GM18507 (cell line): ENCODE data around the gene NAPG.
"Not testable (repeated sequence)": the region's sequence is repeated elsewhere in the genome, so short reads cannot be mapped to it uniquely, and the experiment has no call there.

Source experiments
- DNase-seq: peaks from one replicate; pipeline ENCODE4 v3.0.0; 2011; ENCODE audit warnings: low read depth; ENCODE audit not compliant: insufficient read length; ENCODE audit errors: extremely low spot score
- FAIRE-seq: peaks from 2 replicates; lab custom pipeline; 2011; peaks lifted over from hg19 to GRCh38; lab: Jason Lieb, UNC

NAPG gene

DNA sequence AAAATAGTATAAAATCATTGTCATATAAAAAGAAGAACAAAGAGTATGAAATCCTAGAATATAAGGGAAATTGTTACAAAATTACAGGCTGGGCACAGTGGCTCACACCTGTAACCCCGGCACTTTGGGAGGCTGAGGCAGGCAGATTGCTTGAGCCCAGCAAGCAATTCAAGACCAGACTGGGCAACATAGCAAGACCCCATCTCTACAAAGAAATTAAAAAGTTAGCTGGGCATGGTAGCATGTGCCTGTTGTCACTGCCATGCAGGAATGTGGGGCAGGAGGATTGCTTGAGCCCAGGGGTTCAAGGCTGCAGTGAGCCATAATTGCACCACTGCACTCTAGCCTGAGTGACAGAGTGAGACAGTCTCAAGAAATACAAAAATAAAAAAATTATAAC lies 44.8 kb downstream of the NAPG start:
- FAIRE-seq: no peak
- no peak for DNase-seq

DNA sequence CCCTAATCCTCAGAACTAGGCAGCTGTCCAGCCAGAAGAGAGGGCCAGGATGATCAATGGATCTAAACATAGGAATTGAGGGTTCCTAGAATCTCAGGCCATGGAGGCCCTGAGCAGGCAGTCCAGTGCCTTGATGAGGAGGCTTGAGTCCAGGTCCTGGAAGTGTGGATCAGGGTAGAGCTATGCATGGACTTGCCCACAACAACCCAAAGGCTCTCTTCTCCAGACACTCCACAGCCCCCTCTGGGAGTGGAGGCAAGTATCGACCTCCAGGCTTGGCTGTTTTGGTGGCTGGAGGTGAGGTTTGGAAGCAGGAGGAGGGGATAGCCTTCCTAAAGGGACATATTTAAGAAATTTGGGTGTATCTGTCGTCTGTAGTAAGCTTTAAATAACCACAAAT lies 45.7 kb downstream of the NAPG start:
- DNase-seq (no peak), FAIRE-seq (no peak)

DNA sequence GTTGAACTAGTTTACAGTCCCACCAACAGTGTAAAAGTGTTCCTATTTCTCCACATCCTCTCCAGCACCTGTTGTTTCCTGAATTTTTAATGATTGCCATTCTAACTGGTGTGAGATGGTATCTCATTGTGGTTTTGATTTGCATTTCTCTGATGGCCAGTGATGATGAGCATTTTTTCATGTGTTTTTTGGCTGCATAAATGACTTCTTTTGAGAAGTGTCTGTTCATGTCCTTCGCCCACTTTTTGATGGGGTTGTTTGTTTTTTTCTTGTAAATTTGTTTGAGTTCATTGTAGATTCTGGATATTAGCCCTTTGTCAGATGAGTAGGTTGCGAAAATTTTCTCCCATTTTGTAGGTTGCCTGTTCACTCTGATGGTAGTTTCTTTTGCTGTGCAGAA lies 47.4 kb downstream of the NAPG start:
- not testable (repeated sequence) for FAIRE-seq, DNase-seq

DNA sequence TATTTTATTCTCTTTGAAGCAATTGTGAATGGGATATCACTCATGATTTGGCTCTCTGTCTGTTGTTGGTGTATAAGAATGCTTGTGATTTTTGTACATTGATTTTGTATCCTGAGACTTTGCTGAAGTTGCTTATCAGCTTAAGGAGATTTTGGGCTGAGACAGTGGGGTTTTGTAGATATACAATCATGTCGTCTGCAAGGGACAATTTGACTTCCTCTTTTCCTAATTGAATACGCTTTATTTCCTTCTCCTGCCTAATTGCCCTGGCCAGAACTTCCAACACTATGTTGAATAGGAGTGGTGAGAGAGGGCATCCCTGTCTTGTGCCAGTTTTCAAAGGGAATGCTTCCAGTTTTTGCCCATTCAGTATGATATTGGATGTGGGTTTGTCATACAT lies 48.6 kb downstream of the NAPG start:
- DNase-seq, FAIRE-seq: not testable (repeated sequence)

DNA sequence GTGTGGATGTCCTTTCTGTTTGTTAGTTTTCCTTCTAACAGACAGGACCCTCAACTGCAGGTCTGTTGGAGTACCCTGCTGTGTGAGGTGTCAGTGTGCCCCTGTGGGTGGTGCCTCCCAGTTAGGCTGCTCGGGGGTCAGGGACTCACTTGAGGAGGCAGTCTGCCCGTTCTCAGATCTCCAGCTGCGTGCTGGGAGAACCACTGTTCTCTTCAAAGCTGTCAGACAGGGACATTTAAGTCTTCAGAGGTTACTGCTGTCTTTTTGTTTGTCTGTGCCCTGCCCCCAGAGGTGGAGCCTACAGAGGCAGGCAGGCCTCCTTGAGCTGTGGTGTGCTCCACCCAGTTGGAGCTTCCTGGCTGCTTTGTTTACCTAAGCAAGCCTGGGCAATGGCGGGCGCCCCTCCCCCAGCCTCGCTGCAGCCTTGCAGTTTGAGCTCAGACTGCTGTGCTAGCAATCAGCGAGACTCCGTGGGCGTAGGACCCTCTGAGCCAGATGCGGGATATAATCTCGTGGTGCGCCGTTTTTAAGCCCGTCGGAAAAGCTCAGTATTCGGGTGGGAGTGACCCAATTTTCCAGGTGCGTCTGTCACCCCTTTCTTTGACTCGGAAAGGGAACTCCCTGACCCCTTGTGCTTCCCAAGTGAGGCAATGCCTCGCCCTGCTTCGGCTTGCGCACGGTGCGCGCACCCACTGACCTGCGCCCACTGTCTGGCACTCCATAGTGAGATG lies 52.2 kb downstream of the NAPG start:
- FAIRE-seq, DNase-seq: not testable (repeated sequence)

DNA sequence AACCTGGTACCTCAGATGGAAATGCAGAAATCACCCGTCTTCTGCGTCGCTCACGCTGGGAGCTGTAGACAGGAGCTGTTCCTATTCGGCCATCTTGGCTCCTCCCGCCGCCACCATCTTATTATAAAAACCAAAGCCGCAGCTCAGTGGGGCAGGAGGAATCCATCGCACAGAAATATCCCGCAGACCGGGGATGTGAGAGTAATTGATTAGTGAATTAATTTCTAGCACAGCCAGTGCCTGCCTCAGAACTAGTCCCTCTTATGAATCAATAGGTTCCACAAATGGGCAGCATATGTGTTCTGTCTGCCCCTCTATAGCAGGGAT lies 52.7 kb downstream of the NAPG start:
- not testable (repeated sequence) for DNase-seq, FAIRE-seq

DNA sequence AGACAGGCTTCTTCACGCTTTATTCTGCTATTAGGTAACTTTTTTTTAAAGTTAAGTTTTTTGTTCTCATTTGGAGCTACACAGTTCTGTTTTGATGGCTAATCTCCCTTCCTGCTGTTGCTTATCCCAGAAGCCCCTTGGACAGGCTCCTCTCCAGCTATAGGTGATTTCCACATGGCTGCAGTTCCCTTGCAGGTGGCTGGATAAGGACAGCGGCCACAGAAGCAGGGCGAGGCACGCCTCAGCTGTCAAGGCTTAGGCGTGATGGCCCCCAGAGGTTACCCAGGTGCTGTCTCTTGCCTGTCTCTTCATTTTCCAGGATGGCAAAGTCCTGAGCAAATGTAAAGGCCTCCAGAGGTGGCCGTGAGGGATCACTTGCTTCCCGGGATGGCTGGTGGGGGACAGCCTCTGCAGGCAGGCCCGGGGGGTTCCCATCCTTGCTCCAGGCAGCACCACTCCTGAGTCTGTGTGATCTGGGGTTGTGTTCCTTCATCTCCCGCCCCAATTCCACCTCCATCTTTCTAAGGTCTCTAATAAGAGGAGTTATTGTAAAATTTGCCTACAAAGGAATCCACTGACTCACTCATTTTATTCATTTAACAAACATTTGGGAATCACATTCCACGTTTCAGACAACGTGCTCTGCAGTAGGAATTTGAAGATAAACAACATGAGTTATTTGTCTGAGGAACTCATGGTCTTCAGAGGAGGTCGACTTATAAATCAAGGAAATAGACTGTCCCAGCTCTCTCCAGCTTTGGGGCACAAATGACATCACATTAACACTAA lies 53.4 kb downstream of the NAPG start:
- no peak for FAIRE-seq
- DNase-seq: no peak

DNA sequence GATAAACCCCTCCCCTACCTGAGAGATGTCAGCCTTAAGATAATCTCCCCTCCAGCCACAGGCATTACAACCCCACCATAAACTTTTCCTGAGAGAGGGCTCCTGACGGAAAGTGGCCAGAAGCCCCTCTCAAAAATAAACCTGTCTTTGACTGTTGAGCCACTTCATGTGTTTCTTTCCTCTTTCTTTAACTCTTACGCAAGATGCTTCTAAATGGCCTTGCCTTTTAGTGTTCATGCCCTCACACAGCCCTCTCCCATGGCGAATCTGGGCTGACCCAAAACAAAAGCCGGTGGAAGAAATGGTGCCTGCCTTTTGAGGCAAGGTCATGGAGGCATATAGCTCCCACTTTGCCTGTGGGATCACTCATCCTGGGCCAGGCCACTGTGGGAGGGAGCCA lies 54.4 kb downstream of the NAPG start:
- FAIRE-seq (no peak), DNase-seq (no peak)

DNA sequence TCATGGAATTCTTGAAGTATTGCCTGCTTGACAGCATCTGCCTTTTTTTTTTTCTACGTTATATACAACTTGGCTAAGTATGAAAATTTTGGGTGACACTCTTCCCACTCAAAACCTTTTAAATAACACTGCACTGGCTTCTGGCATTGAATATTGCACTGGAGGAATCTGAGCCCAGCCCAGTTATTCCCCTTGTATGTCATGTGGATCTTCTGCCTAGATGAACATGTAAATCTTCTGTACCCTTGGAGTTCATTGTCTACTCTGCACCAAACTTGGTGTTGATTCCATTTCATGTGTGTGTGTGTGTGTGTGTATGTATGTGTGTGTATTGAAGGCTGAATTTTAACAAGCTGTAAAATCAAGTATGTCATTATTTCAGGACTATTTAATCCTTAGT lies 59.4 kb downstream of the NAPG start:
- FAIRE-seq (no peak), DNase-seq (no peak)

DNA sequence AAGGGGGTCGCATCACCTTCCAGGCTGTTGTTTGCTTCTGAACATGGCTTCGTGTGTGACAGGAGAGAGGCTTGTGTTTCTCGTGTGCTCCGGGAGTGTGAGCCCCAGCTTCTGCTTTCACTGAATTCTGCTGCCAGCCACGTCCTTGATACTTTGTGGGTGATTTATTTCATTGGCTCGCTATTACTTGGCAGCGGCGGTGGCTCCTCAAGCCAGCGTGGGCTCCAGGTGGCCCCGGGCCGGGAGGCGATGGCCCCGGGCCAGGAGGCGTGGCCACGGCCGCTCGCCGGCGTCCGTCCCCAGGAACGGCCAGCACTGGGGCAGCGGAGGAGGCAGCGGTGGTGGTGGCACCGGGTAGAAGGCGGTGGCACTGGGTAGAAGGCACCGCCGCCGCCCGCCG lies 63.1 kb downstream of the NAPG start:
- FAIRE-seq (no peak), DNase-seq (no peak)

DNA sequence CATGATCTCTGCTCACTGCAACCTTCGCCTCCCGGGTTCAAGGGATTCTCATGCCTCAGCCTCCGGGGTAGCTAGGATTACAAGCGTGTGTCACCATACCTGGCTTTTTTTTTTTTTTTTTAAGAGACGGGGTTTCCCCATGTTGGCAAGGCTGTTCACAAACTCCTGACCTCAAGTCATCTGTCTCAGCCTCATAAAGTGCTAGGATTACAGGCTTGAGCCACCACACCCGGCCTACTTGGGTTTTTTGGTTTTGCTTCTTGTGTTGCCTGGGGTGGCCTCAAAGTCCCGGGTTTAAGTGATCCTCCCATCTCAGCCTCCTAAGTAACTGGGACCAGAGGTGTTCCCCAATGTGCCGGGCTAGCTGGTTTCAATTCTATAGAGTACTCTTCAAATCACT lies 64.6 kb downstream of the NAPG start:
- no peak for FAIRE-seq
- no peak for DNase-seq

DNA sequence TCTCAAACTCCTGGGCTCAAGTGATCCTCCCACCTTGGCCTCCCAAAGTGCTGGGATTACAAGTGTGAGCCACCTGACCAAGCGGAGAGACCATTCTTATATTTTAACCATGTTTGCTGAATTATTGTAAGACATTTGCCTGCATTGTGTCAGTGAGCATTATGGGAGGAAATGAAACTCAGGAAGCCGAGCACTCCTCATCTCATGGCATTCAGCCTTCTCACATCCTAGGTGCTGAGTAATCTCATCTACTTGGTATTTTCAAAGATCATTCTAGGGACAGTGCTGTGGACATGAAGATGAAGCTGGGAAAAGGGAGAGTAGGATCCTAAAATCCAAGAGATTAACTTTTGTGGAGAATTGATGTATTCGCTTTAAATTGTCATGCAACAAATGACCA lies 66.1 kb downstream of the NAPG start:
- FAIRE-seq: no peak
- no peak for DNase-seq

DNA sequence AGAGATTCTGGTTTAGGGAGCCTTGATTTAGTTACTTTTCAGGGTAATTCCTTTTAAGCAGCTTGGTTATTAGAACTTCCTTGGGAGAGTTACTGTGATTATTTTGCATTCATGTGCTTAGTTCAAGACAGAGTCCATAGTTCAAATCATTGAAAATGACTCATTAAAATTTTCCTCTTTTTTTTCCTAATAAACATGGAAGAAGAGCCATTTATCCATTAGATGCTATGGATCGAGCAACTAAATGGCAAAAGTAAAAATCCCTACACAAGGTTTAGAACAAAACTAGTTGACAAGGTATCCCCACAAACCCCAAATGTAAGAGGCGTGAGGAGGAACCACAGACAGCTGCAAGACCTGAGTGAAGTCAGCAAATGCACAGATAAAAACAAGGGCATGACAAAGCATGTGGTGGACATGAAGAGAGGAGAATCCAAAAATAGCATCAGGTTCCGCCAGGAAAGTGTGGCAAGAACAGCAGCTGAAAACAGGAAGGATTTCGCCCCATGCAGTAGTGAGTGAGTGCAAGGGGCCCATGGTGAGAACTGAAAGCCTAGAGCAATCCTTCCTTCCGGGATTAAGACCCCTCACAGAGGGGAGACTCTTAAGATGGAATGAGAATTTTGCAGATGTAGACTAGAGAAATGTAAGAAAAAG lies 67.7 kb downstream of the NAPG start:
- not testable (repeated sequence) for DNase-seq
- FAIRE-seq: peak; percentile 58

DNA sequence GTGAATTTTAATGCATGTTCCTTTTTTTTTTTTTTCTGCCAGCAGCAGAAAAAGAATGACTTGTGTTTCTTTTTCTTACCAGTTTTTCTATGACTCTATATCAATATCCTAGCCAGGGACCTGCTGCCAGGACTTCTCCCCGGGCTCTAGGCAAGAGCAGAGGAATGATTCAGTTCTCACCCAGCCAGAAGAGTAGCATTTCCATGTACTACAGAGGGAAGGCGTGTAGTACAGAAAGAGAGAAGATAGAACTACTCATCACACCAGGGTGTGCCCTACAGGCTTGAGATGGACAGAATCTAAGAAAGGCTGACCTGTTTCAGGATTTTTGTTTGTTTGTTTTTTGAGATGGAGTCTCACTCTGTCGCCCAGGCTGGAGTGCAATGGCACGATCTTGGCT lies 70.1 kb downstream of the NAPG start:
- not testable (repeated sequence) for DNase-seq, FAIRE-seq

DNA sequence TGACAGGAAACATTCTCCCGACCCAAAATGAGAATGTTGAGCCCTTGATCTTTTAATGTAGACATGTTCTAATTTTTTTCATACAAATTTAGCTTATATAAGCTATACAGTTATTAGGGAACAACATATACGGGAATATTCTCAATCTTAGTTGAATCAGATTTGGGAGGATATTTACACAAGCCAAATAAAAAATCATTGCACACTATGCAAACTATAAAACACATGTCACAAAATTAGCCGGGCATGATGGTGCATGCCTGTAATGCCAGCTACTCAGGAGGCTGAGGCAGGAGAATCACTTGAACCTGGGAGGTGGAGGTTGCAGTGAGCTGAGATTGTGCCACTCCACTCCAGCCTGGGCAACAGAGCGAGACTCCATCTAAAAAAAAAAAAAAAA lies 71.9 kb downstream of the NAPG start:
- not testable (repeated sequence) for FAIRE-seq, DNase-seq

DNA sequence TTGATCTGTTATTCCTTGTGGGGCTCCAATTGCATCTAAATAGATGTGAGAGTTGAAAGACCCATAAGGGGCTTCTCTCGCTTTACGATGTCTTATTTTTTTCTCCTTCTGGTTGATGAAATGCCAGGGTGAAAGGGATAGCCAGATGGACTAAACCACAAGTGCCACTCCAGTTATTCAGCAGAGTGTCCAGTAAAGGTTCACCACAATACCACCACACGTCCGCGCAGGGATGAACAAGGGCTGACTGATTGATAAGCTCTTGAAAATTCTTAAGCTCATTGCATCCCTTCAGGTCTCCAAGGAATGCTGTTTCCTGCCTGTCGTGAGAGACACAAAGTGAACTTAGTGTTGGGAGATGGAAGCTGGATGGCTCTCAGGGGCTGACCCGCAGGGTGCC lies 74.9 kb downstream of the NAPG start:
- FAIRE-seq, DNase-seq: not testable (repeated sequence)
